HG03378 (cell line): ENCODE measurements around the gene BCAS3.

Experiments
- ATAC-seq: cut with Tn5 transposase; IDR thresholded peaks from one replicate; pipeline ENCODE4 v1.9.1; 2021; ENCODE audit warnings: mild to moderate bottlenecking, moderate library complexity; ENCODE audit not compliant: unreplicated experiment

BCAS3 gene

DNA sequence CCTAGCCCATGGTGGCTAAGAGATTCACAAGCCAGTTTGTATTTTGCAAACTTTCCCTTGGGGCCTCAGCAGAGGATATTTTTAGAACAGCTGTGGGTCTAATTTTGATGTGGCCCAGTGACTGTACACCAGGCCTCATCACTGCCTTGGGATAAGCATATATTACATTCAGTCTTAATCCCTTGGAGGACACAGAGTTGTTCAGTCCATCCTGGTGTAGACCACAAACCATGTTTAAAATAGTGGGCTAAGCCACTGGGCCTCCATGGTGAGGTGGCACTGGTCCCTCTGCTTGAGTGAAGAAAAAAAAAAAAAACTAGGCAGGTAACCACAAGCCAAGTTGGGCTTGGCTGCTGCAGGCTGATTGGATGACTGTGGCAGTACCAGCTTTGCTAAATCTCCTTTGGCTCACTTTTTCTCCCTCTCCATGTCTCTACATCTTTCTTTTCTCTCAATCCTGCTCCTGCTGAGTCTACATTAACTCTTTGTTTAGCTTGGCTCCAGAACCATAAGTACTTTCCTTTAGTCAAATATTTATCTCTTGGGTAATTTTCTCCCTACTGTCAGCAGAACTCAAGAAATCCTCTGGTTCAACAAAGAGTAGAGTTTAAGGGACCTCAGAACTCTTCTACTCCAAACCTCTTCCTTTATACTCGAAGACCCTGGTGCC lies 602.0 kb downstream of the BCAS3 start:
- ATAC-seq = no peak

DNA sequence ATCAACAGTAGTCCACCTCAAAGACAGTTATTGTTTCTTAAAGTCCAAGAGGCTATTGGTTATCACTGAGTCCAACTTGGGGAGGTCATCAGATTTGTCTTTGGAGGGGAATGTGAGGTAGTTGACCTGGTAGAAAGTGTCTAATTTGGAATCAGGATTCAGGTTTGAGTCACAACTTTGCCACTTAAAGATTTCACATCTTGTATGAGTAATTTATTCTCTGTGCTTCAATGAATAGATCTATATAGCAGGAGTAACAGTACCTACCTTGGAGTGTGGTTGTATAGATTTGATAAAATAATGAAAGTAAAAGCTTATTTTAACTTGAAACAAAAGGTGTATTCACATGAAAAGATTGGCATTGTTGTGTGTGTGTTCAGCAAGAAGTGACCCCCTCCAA lies 602.7 kb downstream of the BCAS3 start:
- no peak for ATAC-seq

DNA sequence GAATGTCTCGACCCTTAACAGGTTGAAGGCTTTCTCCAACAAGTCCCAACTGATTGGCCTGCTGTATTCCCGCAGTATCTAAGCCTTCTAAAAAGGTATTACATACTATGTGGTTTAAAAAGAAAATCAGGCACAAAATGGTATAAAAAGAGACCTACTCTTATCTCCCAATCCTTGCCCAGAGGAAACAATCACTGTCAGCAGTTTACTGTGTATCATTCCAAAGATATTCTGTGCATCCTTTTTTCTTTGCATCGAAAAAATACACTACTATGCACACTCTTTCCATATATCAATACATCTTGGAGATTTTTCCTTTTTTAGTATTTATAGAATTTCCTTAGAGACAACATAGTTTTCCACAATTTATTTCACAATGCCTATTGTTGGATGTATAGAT lies 603.2 kb downstream of the BCAS3 start:
- no peak for ATAC-seq

DNA sequence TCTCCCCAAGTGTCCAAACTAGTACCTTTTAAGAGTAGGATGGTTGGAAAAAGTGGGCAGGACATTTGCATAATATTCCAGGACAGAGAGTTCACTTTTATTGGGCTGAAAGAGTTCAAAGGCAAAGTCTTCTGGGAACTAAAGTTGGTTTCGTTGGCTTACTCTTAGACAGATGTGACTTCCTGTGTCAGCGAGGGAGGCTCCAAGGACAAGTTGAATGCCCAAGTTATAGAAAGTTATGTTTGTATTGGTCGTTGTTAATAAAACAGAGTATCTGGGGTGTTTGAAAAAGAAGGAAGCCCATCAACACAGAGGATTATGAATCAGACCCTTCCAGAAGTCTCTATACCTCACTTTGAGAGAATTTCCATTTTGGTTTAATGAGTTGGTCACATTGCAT lies 604.7 kb downstream of the BCAS3 start:
- ATAC-seq = no peak

DNA sequence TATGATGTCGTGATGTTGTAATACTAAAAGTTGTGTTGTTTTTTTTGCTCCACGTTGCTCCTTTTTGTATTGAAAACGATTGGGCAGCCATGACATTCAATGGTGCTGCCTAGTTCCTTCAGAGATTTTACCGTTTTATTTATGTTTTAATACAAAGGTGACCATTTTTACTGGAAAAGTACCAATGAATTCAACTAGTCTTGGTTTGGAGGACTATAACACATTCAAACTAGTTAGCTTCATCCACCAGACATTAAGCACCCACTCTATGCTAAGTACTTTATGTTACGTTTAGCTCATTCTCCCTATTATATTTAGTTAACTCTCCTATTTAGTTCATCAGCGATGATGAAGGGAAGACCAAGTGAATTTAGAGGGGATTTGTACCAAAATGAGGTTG lies 605.4 kb downstream of the BCAS3 start:
- no peak for ATAC-seq

DNA sequence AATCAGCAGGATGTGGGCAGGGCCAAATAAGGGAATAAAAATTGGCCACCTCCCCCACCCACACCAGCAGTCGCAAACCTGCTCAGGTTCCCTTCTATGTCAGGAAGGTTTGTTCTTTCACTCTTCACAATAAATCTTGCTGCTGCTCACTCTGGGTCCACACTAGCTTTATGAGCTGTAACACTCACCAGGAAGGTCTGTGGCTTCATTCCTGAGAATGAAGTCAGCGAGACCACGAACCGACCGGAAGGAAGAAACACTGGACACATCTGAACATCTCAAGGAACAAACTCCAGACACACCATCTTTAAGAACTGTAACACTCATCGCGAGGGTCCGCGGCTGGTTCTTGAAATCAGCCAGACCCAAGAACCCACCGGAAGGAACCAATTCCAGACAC lies 606.5 kb downstream of the BCAS3 start:
- ATAC-seq = no peak

DNA sequence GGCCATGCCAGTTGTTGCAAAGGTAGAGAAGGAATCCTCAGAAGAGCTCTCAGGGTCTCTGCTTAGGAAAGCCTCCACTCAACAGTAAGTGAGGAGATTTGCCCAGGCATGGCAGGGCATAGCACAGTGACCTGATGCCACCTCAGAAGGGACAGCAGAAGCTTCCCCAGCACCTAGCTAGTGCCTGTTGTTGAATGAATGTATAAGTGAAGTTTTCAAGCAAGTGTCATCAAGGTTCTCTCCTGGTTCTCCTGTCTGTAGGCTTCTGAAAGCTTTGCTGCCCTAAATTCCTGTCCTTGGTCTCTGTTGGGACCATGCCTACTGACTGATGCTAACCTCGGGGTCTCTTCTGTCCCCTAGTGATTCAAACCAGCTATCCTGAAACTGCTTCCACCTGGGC lies 607.1 kb downstream of the BCAS3 start:
- ATAC-seq = no peak

DNA sequence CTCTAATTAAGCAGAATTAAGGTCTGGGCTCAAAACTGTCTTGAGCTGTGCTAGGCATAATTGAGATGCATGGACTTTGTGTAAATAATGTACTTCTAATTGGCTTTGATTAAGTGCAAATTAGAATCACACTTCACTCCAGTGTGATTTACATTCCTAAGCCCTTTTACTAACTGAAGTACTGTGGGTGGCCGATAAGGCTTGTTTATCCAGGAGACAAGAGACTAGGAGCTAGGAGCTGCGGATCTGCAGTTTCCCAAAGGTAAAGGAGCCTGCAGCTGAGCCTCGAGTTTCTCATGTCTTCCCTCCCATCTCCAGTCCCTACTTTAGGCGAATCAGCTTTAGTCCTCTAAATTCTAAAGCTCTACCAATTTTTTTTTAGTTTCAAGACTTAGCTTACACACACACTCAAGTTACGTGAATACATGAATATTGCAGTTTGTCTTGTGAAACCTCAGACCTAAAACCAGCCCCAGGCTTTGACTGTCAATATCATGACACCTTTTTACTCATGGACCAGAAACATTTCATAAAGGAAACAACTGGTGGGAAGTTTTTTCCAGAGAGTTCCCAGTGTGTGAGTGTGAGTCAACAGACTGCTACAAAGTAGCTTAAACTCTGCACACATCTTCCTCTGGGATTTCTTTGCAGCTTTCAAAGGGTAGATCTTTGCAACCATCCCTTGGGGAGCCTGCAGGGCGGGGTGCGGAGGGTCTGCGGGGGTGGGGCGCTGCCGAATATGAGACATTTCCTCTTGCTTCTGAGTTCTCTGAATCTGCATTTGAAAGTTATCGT lies 608.1 kb downstream of the BCAS3 start:
- no peak for ATAC-seq

DNA sequence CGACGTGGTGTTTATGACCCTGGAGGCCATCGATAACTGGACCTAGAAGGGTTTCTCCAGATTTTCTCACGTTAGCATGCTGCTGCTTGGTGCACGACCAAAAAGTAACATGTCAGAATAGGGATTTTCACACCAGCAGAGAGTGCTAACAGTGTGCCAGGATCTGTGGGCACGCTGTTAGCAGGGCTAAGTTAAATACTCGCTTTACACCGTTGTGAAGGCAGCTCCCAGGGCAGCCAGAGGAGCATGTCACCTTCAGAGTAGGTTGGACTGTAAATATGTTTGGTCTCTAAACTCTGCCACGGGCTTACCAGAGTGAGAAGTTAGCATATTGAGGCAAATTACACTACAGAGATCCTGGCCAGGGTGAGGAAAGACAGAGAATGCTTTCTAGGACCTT lies 608.8 kb downstream of the BCAS3 start:
- no peak for ATAC-seq

DNA sequence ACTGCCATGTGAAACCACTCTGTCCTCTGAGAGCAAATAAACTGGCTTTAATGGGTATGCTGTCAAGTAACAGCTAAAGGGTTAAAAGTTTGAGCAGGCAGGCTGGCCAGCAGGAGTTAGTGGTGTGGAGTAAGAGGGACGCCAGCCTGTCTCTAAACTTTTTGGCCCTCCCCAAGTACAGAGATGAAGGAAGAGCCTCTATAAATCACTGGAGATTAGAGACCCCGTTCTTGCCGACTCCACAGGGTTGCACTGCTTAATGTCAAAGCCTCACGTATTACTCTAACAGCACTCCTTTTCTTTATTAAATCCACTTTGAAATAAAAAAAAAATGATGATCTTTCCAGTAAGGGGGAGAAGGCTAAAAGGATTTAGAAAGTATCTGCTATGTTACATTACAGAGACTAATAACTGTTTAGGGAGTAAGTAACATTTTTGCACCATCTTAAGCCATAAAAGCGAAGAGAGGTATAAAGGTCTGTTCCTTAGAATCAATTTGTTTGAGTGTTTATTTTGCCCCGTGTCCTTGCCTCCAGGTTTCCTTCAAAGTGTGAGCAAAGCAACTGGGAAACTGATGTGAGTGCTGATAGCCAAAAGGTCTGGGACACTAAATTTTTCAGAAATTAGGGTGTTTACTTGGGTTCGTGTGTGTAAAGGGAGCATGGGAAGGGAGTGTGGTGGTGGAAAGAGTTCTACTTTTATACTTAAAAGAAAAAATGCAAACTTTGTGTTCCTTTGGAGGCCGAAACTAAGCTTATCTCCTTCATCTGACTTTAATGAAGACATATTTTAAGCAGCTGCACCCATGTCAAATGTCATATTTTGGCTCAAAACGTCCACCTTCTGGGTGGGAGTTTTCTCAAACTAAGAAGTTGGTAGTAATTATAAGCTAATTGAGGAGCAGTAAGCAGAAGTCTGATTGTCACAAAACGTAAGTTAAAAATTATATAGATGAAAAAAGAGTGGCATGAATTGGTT lies 612.0 kb downstream of the BCAS3 start:
- no peak for ATAC-seq

DNA sequence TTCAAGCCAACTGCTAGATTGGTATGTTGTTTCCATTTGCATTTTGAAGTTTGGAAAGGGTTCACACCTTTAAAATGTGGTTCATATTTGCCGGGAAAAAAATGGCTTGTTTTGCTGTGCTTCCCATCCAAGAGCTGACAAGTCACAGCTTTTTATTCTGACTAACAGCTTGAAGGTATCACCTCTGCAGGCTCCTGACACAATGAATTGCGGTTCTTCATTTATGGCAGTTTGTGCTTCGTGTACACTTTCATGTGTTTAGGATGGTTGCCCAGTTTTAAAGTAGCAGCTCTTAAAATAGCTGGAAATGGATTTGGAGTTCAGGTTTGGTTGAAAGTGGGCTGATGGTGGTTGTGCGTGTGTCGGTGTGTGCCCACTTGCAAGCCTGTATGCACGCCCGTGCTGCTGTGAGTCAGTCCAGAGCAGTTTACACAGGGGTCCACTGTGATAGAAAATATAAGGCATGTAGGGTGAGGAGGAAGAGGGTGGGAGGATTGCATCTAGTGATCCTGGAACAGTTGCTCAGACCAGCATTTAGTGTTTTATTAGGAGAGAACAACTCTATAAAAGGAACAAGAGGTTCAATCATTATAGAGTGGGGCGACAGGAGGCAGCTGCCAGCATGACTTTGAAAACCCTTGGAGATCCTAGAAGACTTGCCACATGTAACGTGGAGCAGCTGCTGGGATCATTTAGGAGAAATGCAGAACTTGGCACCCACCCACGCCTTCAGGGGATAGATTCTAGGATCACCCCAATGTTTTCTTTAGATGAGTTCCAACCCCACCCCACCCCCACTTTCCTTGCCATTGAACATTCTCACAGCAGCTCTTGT lies 614.0 kb downstream of the BCAS3 start:
- ATAC-seq = no peak

DNA sequence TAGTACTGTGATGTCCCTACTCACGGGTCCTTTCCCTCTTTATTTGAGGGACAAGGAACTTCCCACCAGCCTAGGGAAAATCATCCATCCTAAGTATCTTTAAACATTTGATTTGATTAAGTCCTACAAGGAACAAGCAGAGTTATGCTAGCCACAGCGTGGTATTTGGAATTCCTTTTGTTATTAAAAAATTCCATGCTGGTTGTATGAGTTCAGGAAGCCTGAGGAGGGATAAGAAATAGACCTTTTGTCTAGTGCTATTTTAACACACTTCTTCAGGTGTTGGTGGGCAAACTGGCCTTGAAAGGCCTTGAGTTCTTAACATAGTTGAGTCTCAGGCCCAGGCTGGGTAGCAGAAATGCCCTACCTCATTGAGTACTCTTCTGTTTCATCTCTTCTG lies 616.6 kb downstream of the BCAS3 start:
- ATAC-seq = no peak

DNA sequence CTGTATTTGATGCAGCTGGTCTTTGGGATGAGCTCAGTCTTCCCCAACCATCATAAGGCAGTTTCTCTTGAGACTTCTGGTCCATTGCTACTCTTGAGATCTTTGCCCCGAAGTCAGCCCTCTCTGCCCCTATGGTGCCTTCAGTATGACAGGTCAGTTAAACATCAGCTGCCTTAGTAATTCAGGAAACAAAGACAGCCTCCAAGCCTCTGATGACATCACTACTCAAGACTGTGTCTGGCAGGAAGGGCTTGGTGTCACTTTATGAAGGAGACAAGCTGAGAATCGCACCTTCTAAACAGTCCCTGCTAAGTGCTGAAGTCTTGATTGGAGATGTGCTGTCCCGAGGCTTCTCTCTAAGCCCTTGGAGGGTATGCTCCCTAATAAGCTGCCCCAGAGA lies 617.1 kb downstream of the BCAS3 start:
- ATAC-seq = no peak

DNA sequence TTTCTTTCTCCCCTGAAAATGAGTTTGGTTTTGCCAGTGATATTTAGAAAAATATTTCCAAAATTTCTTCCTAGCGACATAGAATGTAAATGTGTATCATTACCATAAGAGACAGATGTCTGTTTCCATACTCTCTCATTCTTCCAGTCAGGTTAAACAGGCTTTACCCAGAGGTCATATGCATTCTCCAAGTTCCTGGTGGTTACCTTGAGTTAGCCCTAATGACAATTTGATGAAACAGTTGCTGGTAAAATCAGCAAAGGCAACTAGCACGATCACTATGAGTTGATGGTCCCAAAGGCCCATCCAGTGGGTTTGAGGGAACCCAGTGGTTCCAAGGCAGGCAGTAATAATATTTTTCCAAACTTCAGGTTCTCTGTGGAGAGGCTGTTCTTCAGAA lies 618.4 kb downstream of the BCAS3 start:
- no peak for ATAC-seq

DNA sequence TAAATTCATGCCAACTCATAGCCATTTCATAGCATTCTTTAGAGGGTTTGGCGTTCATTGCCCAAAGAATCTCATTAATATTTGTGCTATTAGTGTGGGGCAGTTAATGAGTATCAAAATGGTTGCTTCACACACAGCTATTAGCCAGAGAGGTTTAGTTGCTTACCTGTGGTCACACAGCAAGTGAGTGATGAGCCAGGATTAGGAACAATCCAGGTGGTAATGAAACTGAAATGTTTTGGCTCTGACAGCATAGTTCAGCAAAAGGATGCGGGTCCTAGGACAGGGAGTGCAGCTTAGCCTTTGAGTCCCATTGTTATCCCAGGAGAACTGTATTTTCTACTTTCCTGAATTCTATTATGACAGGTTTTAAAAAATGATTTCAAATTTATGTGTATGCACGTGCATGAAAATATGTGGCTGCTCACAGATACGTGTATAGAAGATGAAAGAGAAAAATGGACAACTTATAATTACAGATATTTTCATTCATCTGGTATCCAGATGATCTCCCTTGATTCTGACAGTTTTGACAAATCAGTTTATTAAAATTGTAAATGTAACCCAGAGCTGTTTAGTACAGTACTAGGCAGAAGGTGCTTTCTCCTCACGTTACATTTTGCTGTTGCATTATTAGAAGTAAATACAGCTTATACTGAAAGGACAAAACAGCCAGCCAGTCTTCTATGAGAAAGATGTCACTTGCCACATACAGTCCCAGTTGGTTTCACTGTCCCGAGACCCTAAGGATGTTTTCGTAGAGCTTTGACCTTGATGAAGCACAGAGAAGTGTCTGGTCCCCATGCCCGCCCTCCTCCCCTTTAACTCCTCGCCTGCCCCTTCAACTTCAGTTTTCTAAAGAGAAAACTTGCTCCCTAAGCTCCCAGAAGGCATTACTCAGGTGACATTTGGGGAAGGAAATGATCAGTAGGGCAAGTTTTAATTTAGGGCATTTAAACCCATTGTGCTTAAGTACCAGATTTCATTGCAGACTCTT lies 622.2 kb downstream of the BCAS3 start:
- no peak for ATAC-seq

DNA sequence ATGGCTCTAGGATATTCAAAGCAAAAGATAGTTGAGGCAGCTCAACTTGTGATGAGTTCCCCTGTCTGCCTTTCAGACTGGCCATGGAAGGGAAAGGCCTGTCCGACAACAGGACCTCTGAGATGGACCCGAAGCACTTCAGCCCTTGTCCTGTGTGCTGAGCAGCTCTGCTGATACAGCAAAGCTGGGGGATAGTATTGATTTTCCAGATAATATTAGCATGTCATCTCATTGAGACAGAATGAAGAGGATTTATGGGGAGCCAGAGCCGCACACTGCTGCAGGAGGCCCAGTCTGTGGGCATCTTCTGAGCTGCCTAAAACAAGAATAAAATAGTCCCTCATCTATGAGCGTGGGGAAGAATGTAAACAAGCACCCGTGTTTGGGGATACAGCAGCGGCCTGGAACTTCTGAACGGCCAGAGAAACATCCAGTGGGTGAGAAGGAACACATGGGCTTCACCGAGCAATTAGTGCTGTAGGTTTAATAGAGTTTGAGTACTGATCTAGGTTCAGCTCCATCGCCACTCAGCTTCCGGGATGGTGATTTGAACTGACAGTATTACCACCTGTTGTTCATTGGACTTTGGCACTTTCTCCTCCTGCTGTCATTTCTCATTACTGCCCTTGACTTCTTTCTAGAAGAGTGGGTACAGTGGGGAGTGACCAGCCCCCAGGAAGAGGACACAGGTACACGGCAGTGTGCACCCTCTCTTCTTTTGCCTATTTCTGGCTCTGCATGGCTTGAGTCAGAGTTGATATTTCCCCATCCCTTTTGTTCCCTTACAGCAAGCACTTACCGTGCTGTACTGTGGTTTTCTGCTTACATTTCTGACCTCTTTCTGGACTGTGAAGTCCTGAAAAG lies 625.5 kb downstream of the BCAS3 start:
- no peak for ATAC-seq

DNA sequence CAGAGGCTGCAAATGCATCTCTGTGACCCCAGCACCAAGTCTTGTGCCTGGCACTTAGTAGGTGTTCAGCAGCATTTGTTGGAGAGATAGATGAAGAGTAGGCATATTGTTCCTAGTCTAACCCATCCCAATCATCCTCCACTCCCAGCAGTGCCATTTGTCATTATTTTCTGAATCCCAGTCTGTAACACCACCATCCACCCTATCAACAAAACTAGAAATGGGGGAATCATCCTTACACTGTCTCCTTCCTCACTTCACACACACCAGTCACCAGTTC lies 626.1 kb downstream of the BCAS3 start:
- no peak for ATAC-seq

DNA sequence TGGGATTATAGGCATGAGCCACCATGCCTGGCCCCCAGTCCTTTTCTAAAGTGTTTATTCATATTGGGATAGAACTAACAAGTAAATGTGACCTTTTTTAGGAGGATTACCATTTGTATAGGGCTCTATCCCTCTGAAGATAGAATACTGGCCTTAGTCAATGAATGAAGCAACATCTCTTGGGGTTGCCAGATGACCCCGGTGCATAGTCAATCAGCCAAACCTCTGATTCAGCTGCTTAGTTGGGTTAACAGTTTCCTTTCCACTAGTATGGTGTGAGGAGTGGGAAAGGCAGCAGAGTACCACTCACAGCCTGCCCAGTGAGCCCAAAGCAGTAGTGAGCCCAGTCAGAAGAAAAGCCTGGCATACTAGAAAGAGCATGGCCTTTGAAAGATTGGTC lies 627.4 kb downstream of the BCAS3 start:
- ATAC-seq = no peak

DNA sequence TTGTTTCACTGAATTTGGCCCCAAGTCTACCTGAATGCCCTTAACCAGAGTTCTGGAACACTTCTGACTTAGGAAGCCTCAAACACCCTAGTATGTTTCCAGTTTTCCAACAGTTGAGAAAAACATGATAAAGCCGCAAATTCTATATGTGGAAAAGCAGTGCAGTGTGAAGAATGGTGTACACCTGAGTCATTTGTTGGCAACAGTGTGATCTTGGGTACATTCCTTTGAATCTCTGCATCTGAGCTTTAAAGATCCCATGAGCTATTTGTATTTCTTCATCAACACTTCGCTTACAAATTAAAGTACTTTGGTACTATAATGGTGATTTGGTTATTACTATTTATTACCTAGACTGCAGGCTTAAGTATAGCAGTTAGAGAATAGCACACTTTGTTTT lies 628.4 kb downstream of the BCAS3 start:
- no peak for ATAC-seq
